IPS-20b (cell line): Measurements from ENCODE around the gene TOB2.
"Not testable (repeated sequence)": the region's sequence is repeated elsewhere in the genome, so short reads cannot be mapped to it uniquely, and the experiment has no call there.

Source experiments
- H3K27ac ChIP-seq: one replicate; pipeline ENCODE4 v1.5.1; 2013; ENCODE audit warnings: low read length
- H3K27me3 ChIP-seq: 2 replicates; pipeline ENCODE4 v1.6.1; 2013; ENCODE audit warnings: mild to moderate bottlenecking, low read length, inconsistent platforms; ENCODE audit not compliant: insufficient read depth
- H3K36me3 ChIP-seq: 2 replicates; pipeline ENCODE4 v1.6.1; 2013; ENCODE audit warnings: low read depth, mild to moderate bottlenecking, inconsistent platforms, low read length, moderate library complexity; ENCODE audit not compliant: insufficient read depth
- H3K4me1 ChIP-seq: 2 replicates; pipeline ENCODE4 v1.6.1; 2013; ENCODE audit warnings: mild to moderate bottlenecking, control low read depth, inconsistent platforms, low read length, moderate library complexity; ENCODE audit not compliant: insufficient read depth
- H3K4me3 ChIP-seq: 2 replicates; pipeline ENCODE4 v1.5.1; 2013; ENCODE audit warnings: mild to moderate bottlenecking, low read length, inconsistent platforms
- H3K9ac ChIP-seq: 2 replicates; pipeline ENCODE4 v1.6.1; 2013; ENCODE audit warnings: low read depth, mild to moderate bottlenecking, inconsistent platforms, low read length, moderate library complexity
- H3K9me3 ChIP-seq: 2 replicates; pipeline ENCODE4 v1.6.1; 2013; ENCODE audit warnings: mild to moderate bottlenecking, low read depth, low read length, inconsistent platforms; ENCODE audit not compliant: insufficient read depth

Gene TOB2

DNA sequence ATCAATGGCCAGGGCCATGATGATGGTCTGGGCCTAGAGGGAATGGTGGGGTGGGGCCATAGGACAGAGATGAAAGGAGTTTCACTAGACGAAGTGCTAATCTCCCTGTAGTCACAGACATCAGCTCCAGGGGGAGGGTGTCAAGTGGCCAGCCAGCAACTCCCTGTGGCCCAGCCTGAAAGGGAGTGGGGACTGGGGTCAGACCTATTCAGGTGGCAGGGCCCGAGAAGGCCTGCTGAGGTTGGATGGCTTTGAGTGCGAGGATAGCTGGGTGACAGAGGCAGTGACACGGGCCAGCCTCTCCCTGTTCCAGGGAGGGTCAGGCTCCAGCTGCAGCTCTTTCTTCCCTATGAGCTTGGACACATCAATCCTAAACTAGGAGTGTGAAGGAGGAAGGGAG lies 11.0 kb downstream of the TOB2 start:
- H3K4me3 ChIP-seq, result no peak overlapping the region
- H3K36me3 ChIP-seq, result peaks cover 72% of the 10 kb centered on the region
- no peak overlapping the region for H3K9ac ChIP-seq
- no peak overlapping the region for H3K27ac ChIP-seq
- H3K4me1 ChIP-seq, result no peaks in the 10 kb centered on the region
- H3K9me3 ChIP-seq, result no peaks in the 10 kb centered on the region
- no peaks in the 10 kb centered on the region for H3K27me3 ChIP-seq

DNA sequence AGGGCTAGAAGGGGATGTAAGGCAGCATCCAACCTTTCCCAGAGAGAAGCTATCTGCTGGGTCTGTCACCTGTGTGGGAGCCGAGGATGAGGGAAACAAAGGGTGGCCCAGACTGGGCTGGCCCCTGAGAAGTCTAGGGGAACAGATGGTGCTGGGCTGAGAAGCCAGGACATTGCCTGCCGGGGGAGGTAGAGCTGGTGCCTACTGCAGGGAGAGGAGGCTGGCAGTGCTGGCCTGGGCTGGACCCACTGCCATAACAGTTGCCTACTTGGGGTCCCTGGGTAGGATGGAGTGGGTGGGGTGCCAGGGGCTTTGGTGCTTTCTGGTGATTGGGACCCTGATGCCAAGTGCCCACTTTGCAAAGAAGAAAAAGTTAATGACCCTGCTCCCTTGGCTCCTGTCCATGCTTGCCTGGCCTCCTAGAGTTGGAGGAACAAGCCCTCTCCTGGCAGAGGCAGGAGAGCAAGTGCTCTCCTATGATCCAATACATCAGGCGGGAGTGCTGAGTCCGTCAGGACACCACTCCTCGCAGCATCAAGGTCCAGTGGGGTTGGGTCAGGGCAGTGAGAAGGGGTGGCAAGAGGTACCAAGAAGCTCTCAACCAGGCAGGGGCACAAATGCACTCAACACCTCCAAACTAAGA lies 12.1 kb downstream of the TOB2 start:
- not testable (repeated sequence) for H3K4me3 ChIP-seq, H3K9me3 ChIP-seq, H3K27ac ChIP-seq, H3K27me3 ChIP-seq, H3K9ac ChIP-seq, H3K4me1 ChIP-seq
- peaks cover 62% of the 10 kb centered on the region for H3K36me3 ChIP-seq

DNA sequence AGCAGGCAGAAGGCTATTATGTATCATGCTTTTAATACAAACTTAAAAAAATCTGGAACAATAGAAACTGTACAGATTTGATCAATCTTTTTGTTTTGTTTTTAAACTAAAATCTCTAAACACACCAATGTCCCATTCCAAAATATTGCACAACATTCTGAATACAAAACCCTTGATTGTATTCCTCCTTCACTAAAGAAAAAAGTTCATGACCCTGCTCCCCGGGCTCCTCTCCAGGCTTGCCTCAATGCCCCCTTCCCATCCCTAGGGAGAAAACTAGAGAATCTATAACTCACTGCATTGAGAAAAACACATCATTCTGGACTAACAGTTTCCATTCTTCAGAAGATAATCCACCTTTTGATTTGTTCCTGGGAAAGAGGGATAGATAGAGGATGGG lies 13.1 kb downstream of the TOB2 start:
- H3K9ac ChIP-seq, H3K4me3 ChIP-seq, H3K27me3 ChIP-seq, H3K9me3 ChIP-seq, H3K27ac ChIP-seq, H3K4me1 ChIP-seq: not testable (repeated sequence)
- peaks cover 52% of the 10 kb centered on the region for H3K36me3 ChIP-seq

DNA sequence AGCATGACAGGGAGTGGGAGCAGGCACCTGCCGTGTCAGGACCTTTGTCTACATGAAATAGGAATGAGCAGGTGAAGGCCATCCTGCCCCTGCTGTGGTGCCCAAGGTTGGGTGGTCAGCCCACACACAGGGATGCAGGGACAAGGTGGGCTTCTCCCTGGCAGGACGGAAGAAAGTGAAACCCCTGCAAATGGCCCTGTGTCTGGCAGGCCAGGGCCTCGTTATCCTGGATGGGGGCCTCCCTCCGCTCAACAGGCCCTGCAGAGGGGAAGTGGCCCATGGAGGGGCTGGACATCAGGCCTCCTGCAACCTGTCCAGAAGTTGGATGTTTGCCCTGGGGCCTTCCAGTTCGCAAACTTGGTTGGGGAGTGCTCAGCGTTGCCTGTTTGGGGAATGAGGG lies 14.9 kb downstream of the TOB2 start:
- Histone ChIP-seq H3K36me3 (peaks cover 38% of the 10 kb centered on the region), H3K27ac (no peak overlapping the region), H3K4me1 (no peaks in the 10 kb centered on the region), H3K27me3 (no peaks in the 10 kb centered on the region), H3K9me3 (no peaks in the 10 kb centered on the region), H3K4me3 (no peak overlapping the region), H3K9ac (no peak overlapping the region)

- Histone ChIP-seq H3K4me3 (no peak overlapping the region), H3K9ac (no peak overlapping the region), H3K4me1 (no peaks in the 10 kb centered on the region), H3K27me3 (no peaks in the 10 kb centered on the region), H3K36me3 (peaks cover 21% of the 10 kb centered on the region), H3K27ac (no peak overlapping the region), H3K9me3 (no peaks in the 10 kb centered on the region)
These were observed 16.7 kb downstream of the TOB2 start for GRCh38 chr22:41429951-41430332.

DNA sequence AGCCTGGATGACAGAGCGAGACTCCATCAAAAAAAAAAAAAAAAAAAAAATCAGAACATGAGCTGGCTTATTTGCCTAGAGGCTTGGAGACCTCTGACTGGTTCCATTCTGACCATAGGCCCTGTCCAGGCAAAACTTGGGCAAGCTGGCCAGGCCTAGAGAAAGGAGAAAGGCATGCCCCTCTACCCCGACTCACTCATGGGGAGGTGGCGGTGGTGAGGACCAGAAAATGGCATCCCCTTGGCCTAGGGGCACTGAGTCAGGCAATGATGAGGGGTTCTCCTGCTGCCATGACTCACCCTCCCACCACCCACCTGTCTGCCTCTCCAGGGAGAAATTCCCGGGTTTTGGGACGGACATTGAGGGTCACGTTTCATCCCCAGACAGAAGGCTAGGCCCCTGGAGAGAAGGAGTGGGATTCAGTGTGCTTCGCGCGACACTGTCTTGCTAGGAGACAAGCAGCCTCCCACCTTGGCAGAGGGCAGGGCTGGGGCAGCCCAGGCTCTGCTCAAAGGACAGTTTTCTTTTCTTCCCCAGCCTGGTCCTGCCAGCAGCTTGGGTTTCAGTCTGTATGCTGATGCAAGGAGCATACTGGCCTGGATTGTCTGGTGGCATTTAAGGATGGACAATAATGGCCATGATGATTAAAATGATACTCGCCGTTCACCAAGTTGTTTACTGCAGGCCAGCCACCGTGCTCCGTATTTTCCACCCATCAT lies 17.2 kb downstream of the TOB2 start:
- Histone ChIP-seq H3K9ac (no peak overlapping the region), H3K27me3 (no peaks in the 10 kb centered on the region), H3K4me1 (no peaks in the 10 kb centered on the region), H3K4me3 (no peak overlapping the region), H3K36me3 (peaks cover 16% of the 10 kb centered on the region), H3K9me3 (no peaks in the 10 kb centered on the region), H3K27ac (no peak overlapping the region)

- Histone ChIP-seq H3K4me1 (no peaks in the 10 kb centered on the region), H3K27me3 (no peaks in the 10 kb centered on the region), H3K9me3 (no peaks in the 10 kb centered on the region), H3K36me3 (no peaks in the 10 kb centered on the region), H3K9ac (no peak overlapping the region), H3K27ac (no peak overlapping the region), H3K4me3 (no peak overlapping the region)
These were observed 20.8 kb downstream of the TOB2 start for GRCh38 chr22:41425660-41426365.

GRCh38 chr22:41418717-41419116 lies 27.9 kb downstream of the TOB2 start:
- Histone ChIP-seq H3K9ac (no peak overlapping the region), H3K9me3 (no peaks in the 10 kb centered on the region), H3K27ac (no peak overlapping the region), H3K27me3 (no peaks in the 10 kb centered on the region), H3K4me1 (peaks cover 4% of the 10 kb centered on the region; the same call in 1 of the 2 replicates), H3K36me3 (no peaks in the 10 kb centered on the region), H3K4me3 (no peak overlapping the region)

GRCh38 chr22:41417622-41418390 lies 28.8 kb downstream of the TOB2 start:
- no peak overlapping the region for H3K27ac ChIP-seq
- no peak overlapping the region for H3K9ac ChIP-seq
- peaks cover 4% of the 10 kb centered on the region; the same call in 1 of the 2 replicates for H3K4me1 ChIP-seq
- no peak overlapping the region for H3K4me3 ChIP-seq
- H3K36me3 ChIP-seq, result no peaks in the 10 kb centered on the region
- H3K9me3 ChIP-seq, result no peaks in the 10 kb centered on the region
- H3K27me3 ChIP-seq, result no peaks in the 10 kb centered on the region

DNA sequence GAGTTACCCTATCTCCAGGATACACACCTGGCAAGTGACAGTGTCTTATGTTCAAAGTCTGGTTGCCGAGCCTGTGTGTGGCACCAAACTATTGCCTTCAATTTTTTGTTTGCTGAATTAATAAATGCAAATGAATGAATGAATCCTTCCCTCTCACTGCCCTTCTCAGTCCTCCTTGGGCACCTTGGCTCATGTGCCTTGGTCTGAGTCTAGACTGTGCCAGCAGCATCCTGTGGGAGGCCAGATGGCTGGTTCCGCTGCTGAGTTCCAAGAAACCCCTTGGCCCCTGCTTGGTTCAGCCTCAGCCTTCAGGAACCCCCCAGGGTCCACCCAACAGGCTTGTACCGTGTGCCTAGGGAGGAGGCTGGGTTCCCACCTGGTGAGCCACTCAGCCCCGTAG lies 31.0 kb downstream of the TOB2 start:
- no peaks in the 10 kb centered on the region for H3K36me3 ChIP-seq
- no peak overlapping the region for H3K27ac ChIP-seq
- no peaks in the 10 kb centered on the region for H3K9me3 ChIP-seq
- no peaks in the 10 kb centered on the region for H3K27me3 ChIP-seq
- H3K4me1 ChIP-seq, result peaks cover 14% of the 10 kb centered on the region
- H3K9ac ChIP-seq, result no peak overlapping the region
- H3K4me3 ChIP-seq, result no peak overlapping the region

- no peaks in the 10 kb centered on the region for H3K27me3 ChIP-seq
- no peak overlapping the region for H3K9ac ChIP-seq
- no peak overlapping the region for H3K4me3 ChIP-seq
- H3K36me3 ChIP-seq, result no peaks in the 10 kb centered on the region
- no peak overlapping the region for H3K27ac ChIP-seq
- H3K4me1 ChIP-seq, result peaks cover 14% of the 10 kb centered on the region
- no peaks in the 10 kb centered on the region for H3K9me3 ChIP-seq
These were observed 35.4 kb downstream of the TOB2 start for GRCh38 chr22:41411021-41411851.
